22Rv1 (cell line): ENCODE results near the gene FEV.

Experiments used
- H3K27ac ChIP-seq: fragments of 450-650 bp; 2 replicates; pipeline ENCODE4 v1.5.1; 2017
- CTCF ChIP-seq: fragments of 450-650 bp; IDR thresholded peaks from 2 replicates; pipeline ENCODE4 v1.5.1; 2017; ENCODE audit warnings: mild to moderate bottlenecking
- ZFX ChIP-seq: fragments of 450-650 bp; IDR thresholded peaks from 2 replicates; pipeline ENCODE4 v1.6.1; 2017; ENCODE audit warnings: antibody characterized with exemption, borderline replicate concordance

The FEV gene

GRCh38 chr2:218963601-218964000, 21.4 kb downstream of the FEV start:
- peak overlapping the region; percentile 89 for H3K27ac ChIP-seq
- TF ChIP-seq CTCF = no peak
- no peak for TF ChIP-seq ZFX

GRCh38 chr2:218962859-218963492, 22.0 kb downstream of the FEV start:
- TF ChIP-seq CTCF = no peak
- no peak for TF ChIP-seq ZFX
- peak overlapping the region; percentile 89 for H3K27ac ChIP-seq

- TF ChIP-seq ZFX = no peak
- no peak for TF ChIP-seq CTCF
- peak overlapping the region; percentile 89 for H3K27ac ChIP-seq
Measured at GRCh38 chr2:218961651-218962570, 23.1 kb downstream of the FEV start.

- TF ChIP-seq CTCF (no peak), ZFX (no peak)
- peak overlapping the region; percentile 89 for H3K27ac ChIP-seq
Measured at GRCh38 chr2:218961229-218961628, 23.8 kb downstream of the FEV start.

- TF ChIP-seq CTCF (0 out of 2 replicates have a peak, but pooled peaks have one; percentile 1), ZFX (no peak)
- H3K27ac ChIP-seq = peak overlapping the region; percentile 89
Measured at GRCh38 chr2:218960309-218961165, 24.4 kb downstream of the FEV start.

- peak overlapping the region; percentile 89 for H3K27ac ChIP-seq
- TF ChIP-seq CTCF (0 out of 2 replicates have a peak, but pooled peaks have one; percentile 6), ZFX (no peak)
Measured at GRCh38 chr2:218959761-218960308, 25.1 kb downstream of the FEV start.
